IMR-90 (cell line): ENCODE results near the gene SLC7A4. TPM values are rescaled to one million over a fixed set of nuclear protein-coding genes. Genes with fewer than 3 reads are reported as not detected.

Experiments
- ATAC-seq: fragments of 200-7000 bp; cut with Tn5 transposase; 2 replicates; pipeline ENCODE4 v1.9.1; 2020; ENCODE audit warnings: low read depth, mild to moderate bottlenecking, moderate library complexity
- BruUV-seq: library from RNA; stranded (reverse); fragments of 400-500 nt; replicated peaks from 2 replicates; lab custom pipeline; 2021; lab: Mats Ljungman, UMichigan
- CTCF ChIA-PET: fragments of 300-600 bp; formaldehyde crosslinking; extraction: SDS; loops from one replicate; lab custom pipeline; 2021; ENCODE audit warnings: antibody characterized with exemption; lab: Yijun Ruan, JAX
- POLR2A ChIA-PET: fragments of 300-600 bp; sonication (Branson Sonifier 250); formaldehyde crosslinking; loops from one replicate; lab custom pipeline; 2022; ENCODE audit warnings: antibody characterized with exemption; ENCODE audit not compliant: unreplicated experiment; lab: Charles Lee
- DNase-seq: peaks from one replicate; pipeline ENCODE4 v3.0.0; 2013
- H2AFZ ChIP-seq: replicated peaks from 2 replicates; pipeline ENCODE3; 2013; ENCODE audit warnings: low read length, mild to moderate bottlenecking; ENCODE audit not compliant: poor library complexity
- H2AK5ac ChIP-seq: 2 replicates; pipeline ENCODE4 v1.6.1; 2013; ENCODE audit warnings: low read depth, low read length, inconsistent platforms
- H2AK9ac ChIP-seq: replicated peaks from 2 replicates; pipeline ENCODE3; 2013; ENCODE audit warnings: mild to moderate bottlenecking, low read depth, low read length, moderate library complexity; ENCODE audit not compliant: poor library complexity
- H2BK120ac ChIP-seq: 2 replicates; pipeline ENCODE4 v1.6.1; 2013; ENCODE audit warnings: low read depth, low read length, inconsistent platforms
- H2BK15ac ChIP-seq: 3 replicates; pipeline ENCODE4 v1.6.1; 2013; ENCODE audit warnings: low read depth, low read length, inconsistent platforms
- H2BK20ac ChIP-seq: 2 replicates; pipeline ENCODE4 v1.6.1; 2013; ENCODE audit warnings: low read depth, mild to moderate bottlenecking, inconsistent platforms, low read length, moderate library complexity
- H2BK5ac ChIP-seq: 2 replicates; pipeline ENCODE4 v1.6.1; 2013; ENCODE audit warnings: mild to moderate bottlenecking, low read depth, low read length, inconsistent platforms; ENCODE audit not compliant: poor library complexity, severe bottlenecking
- H3K14ac ChIP-seq: replicated peaks from 2 replicates; pipeline ENCODE4 v1.6.1; 2013; ENCODE audit warnings: low read depth, low read length, inconsistent platforms
- H3K18ac ChIP-seq: 2 replicates; pipeline ENCODE4 v1.6.1; 2013; ENCODE audit warnings: low read depth, low read length, control low read depth
- H3K23ac ChIP-seq: 2 replicates; pipeline ENCODE4 v1.6.1; 2013; ENCODE audit warnings: low read depth, low read length, inconsistent platforms
- H3K27ac ChIP-seq: 2 replicates; pipeline ENCODE4 v1.5.1; 2013; ENCODE audit warnings: mild to moderate bottlenecking, control low read depth, low read length; ENCODE audit not compliant: insufficient read depth
- H3K27me3 ChIP-seq: 2 replicates; pipeline ENCODE4 v1.6.1; 2013; ENCODE audit warnings: low read length; ENCODE audit not compliant: control insufficient read depth, insufficient read depth
- H3K36me3 ChIP-seq: 2 replicates; pipeline ENCODE4 v1.6.1; 2013; ENCODE audit warnings: low read length, mixed read lengths; ENCODE audit not compliant: control insufficient read depth, insufficient read depth
- H3K4ac ChIP-seq: 2 replicates; pipeline ENCODE4 v1.6.1; 2013; ENCODE audit warnings: low read depth, low read length, inconsistent platforms
- H3K4me1 ChIP-seq: 2 replicates; pipeline ENCODE4 v1.6.1; 2013; ENCODE audit warnings: low read length, mixed read lengths; ENCODE audit not compliant: control insufficient read depth, insufficient read depth
- H3K4me2 ChIP-seq: 2 replicates; pipeline ENCODE4 v1.6.1; 2013; ENCODE audit warnings: low read depth, mild to moderate bottlenecking, control low read depth, low read length, moderate library complexity
- H3K4me3 ChIP-seq: 2 replicates; pipeline ENCODE4 v1.5.1; 2013; ENCODE audit warnings: low read depth, mild to moderate bottlenecking, control low read depth, low read length, moderate library complexity; ENCODE audit not compliant: insufficient read depth
- H3K56ac ChIP-seq: 2 replicates; pipeline ENCODE4 v1.6.1; 2013; ENCODE audit warnings: low read length, inconsistent platforms; ENCODE audit not compliant: insufficient read depth; ENCODE audit errors: extremely low read depth
- H3K79me1 ChIP-seq, 2 experiments: 2 replicates each; pipeline ENCODE4 v1.6.1; 2013; ENCODE audit warnings: low read length in 2 of 2, inconsistent platforms in 1 of 2, low read depth in 1 of 2
- H3K9ac ChIP-seq: 2 replicates; pipeline ENCODE4 v1.6.1; 2013; ENCODE audit warnings: low read depth, low read length, control low read depth
- H3K9me1 ChIP-seq: 2 replicates; pipeline ENCODE4 v1.6.1; 2013; ENCODE audit warnings: low read length, inconsistent platforms; ENCODE audit not compliant: insufficient read depth
- H3K9me3 ChIP-seq: 2 replicates; pipeline ENCODE4 v1.6.1; 2013; ENCODE audit warnings: low read length; ENCODE audit not compliant: control insufficient read depth, insufficient read depth
- H4K20me1 ChIP-seq: 2 replicates; pipeline ENCODE4 v1.6.1; 2013; ENCODE audit warnings: low read length, inconsistent platforms; ENCODE audit not compliant: insufficient read depth
- H4K5ac ChIP-seq: 2 replicates; pipeline ENCODE4 v1.6.1; 2013; ENCODE audit warnings: mild to moderate bottlenecking, low read depth, low read length, control low read depth
- H4K8ac ChIP-seq, 2 experiments: 2 replicates each; pipeline ENCODE4 v1.6.1; 2013; ENCODE audit warnings: low read depth in 2 of 2, low read length in 2 of 2, control low read depth in 1 of 2, inconsistent platforms in 1 of 2
- H4K91ac ChIP-seq: 2 replicates; pipeline ENCODE4 v1.6.1; 2013; ENCODE audit warnings: low read depth, low read length, inconsistent platforms; ENCODE audit not compliant: insufficient read depth
- CEBPB ChIP-seq: IDR thresholded peaks from 2 replicates; pipeline ENCODE4 v1.6.1; 2012; ENCODE audit warnings: low read depth, low read length, improper control_type of control experiment
- CHD1 ChIP-seq: IDR thresholded peaks from 2 replicates; pipeline ENCODE4 v1.6.1; 2012; ENCODE audit warnings: low read depth, low read length, improper control_type of control experiment
- CTCF ChIP-seq: conservative IDR thresholded peaks from 2 replicates; pipeline ENCODE4 v1.5.1; 2012; ENCODE audit warnings: mild to moderate bottlenecking, low read depth, low read length, improper control_type of control experiment
- ELK1 ChIP-seq: fragments of 150-350 bp; IDR thresholded peaks from 2 replicates; pipeline ENCODE4 v1.6.1; 2016; ENCODE audit warnings: low read depth, mild to moderate bottlenecking, low read length, moderate library complexity, borderline replicate concordance
- MAFK ChIP-seq: IDR thresholded peaks from 2 replicates; pipeline ENCODE4 v1.6.1; 2012; ENCODE audit warnings: low read depth, low read length, improper control_type of control experiment
- MAZ ChIP-seq: IDR thresholded peaks from 2 replicates; pipeline ENCODE4 v1.6.1; 2012; ENCODE audit warnings: low read depth, mild to moderate bottlenecking, low read length, improper control_type of control experiment, moderate library complexity, borderline replicate concordance
- MXI1 ChIP-seq: IDR thresholded peaks from 2 replicates; pipeline ENCODE4 v1.6.1; 2012; ENCODE audit warnings: low read depth, mild to moderate bottlenecking, low read length, moderate library complexity, borderline replicate concordance
- RCOR1 ChIP-seq: IDR thresholded peaks from 2 replicates; pipeline ENCODE4 v1.6.1; 2012; ENCODE audit warnings: mild to moderate bottlenecking, low read length, improper control_type of control experiment; ENCODE audit not compliant: insufficient replicate concordance
- RFX5 ChIP-seq: IDR thresholded peaks from 2 replicates; pipeline ENCODE4 v1.8.0; 2012; ENCODE audit warnings: low read depth, mild to moderate bottlenecking, low read length, moderate library complexity
- USF2 ChIP-seq: fragments of 150-350 bp; IDR thresholded peaks from 2 replicates; pipeline ENCODE4 v1.6.1; 2017; ENCODE audit warnings: mild to moderate bottlenecking, antibody characterized with exemption, low read length, low read depth
- WGBS, 2 experiments: methylation state at CpG; one replicate each; pipeline versions ENCODE4 v1.1.5 to v1.1.7; 2013; ENCODE audit warnings: missing lambda C conversion rate in 2 of 2; ENCODE audit not compliant: insufficient read length in 1 of 2; ENCODE audit errors: extremely low coverage in 2 of 2; 5-methylcytosine and 5-hydroxymethylcytosine counted together
- dilution Hi-C: fragments of 300-500 bp; cut with HindIII; formaldehyde crosslinking; loops from one replicate; pipeline ENCODE4 v1.14.3; 2018; ENCODE audit warnings: low sequenced_read_pairs; ENCODE audit not compliant: unreplicated experiment
- in situ Hi-C: fragments of 300-500 bp; cut with MboI; formaldehyde crosslinking; loops from 3 replicates; pipeline ENCODE4 v1.14.3; 2019; ENCODE audit warnings: low sequenced_read_pairs, inconsistent platforms, mixed read lengths
- intact Hi-C: fragments of 100-400 bp; cut with micrococcal nuclease; formaldehyde crosslinking; loops from 2 replicates; pipeline ENCODE4 v1.10.0; 2022
- polyA plus RNA-seq, 3 experiments: library from polyadenylated mRNA; depleted of rRNA; stranded (reverse); fragments of >200 nt; gene quantifications; 2 replicates each; pipeline ENCODE4 v1.2.3, GENCODE V29; 2012; ENCODE audit warnings: low replicate concordance in 1 of 3
- total RNA-seq: library from RNA; depleted of rRNA; stranded (reverse); fragments of >200 nt; gene quantifications from 2 replicates; pipeline ENCODE4 v1.2.3, GENCODE V29; 2012

Gene SLC7A4
- total and polyA plus RNA-seq, 2 of the 4 experiments (the other 2 are of a cell fraction) = 0.03 TPM; not detected in 1

GRCh38 chr22:21070690-21071615 lies 38.6 kb upstream of the SLC7A4 start (continued):
- TF ChIP-seq USF2 = no peak

GRCh38 chr22:21069375-21069774 lies 37.0 kb upstream of the SLC7A4 start:
- peaks cover 10% of the 10 kb centered on the region; the same call in 1 of the 2 replicates for H3K9me3 ChIP-seq
- H4K91ac ChIP-seq = no peak overlapping the region
- H2AK5ac ChIP-seq = no peak overlapping the region
- H2BK120ac ChIP-seq = no peak overlapping the region
- peaks cover 3% of the 10 kb centered on the region for H3K4me1 ChIP-seq
- intact Hi-C loops = no loop called here
- no peak for TF ChIP-seq CEBPB
- TF ChIP-seq CTCF = no peak
- no peak for TF ChIP-seq MAZ
- no peak for TF ChIP-seq RFX5
- TF ChIP-seq RCOR1 = no peak
- TF ChIP-seq MAFK = no peak
- TF ChIP-seq CHD1 = no peak
- TF ChIP-seq MXI1 = no peak
- TF ChIP-seq ELK1 = no peak
- H3K9ac ChIP-seq = no peak overlapping the region
- no CpG with 5 or more reads among the region's 5 CpGs for WGBS, 2 experiments
- no peak overlapping the region for H3K4me2 ChIP-seq
- H2BK5ac ChIP-seq = no peak overlapping the region
- H4K5ac ChIP-seq = no peak overlapping the region
- peaks cover 22% of the 10 kb centered on the region for H3K27me3 ChIP-seq
- H3K56ac ChIP-seq = no peak overlapping the region
- H3K14ac ChIP-seq = no peak overlapping the region
- H2AK9ac ChIP-seq = no peak overlapping the region
- no peak overlapping the region for H3K4me3 ChIP-seq
- no peak overlapping the region for H3K27ac ChIP-seq
- BruUV-seq = no TSS peak
- no peak overlapping the region for H3K4ac ChIP-seq
- peaks cover 5% of the 10 kb centered on the region; the same call in 1 of the 2 replicates for H3K9me1 ChIP-seq
- no peak overlapping the region for H4K8ac ChIP-seq
- CTCF ChIA-PET = no interaction called here
- DNase-seq (no peak), ATAC-seq (no peak)
- H3K18ac ChIP-seq = no peak overlapping the region
- H3K36me3 ChIP-seq = no peaks in the 10 kb centered on the region
- dilution Hi-C loops = no loop called here
- H4K20me1 ChIP-seq = no peaks in the 10 kb centered on the region
- no peak overlapping the region for H2BK15ac ChIP-seq
- in situ Hi-C loops = no loop called here
- H3K79me1 ChIP-seq = no peaks in the 10 kb centered on the region
- H3K23ac ChIP-seq = no peak overlapping the region
- H2AFZ ChIP-seq = no peak overlapping the region
- POLR2A ChIA-PET = no interaction called here
- no peak overlapping the region for H2BK20ac ChIP-seq
